Hepatocyte (in vitro differentiated cells): ENCODE results near the gene PALD1. TPM values are rescaled to one million over a fixed set of nuclear protein-coding genes. Genes with fewer than 3 reads are reported as not detected.
A peak's percentile ranks its signal among the peaks of the same experiment; 100 is the strongest.

ENCODE experiments used
- DNase-seq: peaks from one replicate; pipeline ENCODE4 v3.0.0-alpha.2; 2016; ENCODE audit warnings: low spot score
- H2AFZ ChIP-seq: fragments of 200-600 bp; sonication (generic); 2 replicates; pipeline ENCODE4 v1.6.0; 2016; ENCODE audit warnings: antibody characterized with exemption, mild to moderate bottlenecking
- H3K27ac ChIP-seq: fragments of 200-600 bp; sonication (generic); 2 replicates; pipeline ENCODE4 v1.5.1; 2016; ENCODE audit warnings: mild to moderate bottlenecking
- H3K27me3 ChIP-seq: fragments of 200-600 bp; sonication (generic); 2 replicates; pipeline ENCODE4 v1.6.1; 2016
- H3K36me3 ChIP-seq: fragments of 200-600 bp; sonication (generic); replicated peaks from 2 replicates; pipeline ENCODE4 v1.5.1; 2016; ENCODE audit warnings: low read depth; ENCODE audit not compliant: insufficient read depth
- H3K4me1 ChIP-seq: fragments of 200-600 bp; sonication (generic); 2 replicates; pipeline ENCODE4 v1.5.1; 2016; ENCODE audit warnings: mild to moderate bottlenecking, moderate library complexity; ENCODE audit not compliant: insufficient read depth
- H3K4me2 ChIP-seq: fragments of 200-600 bp; sonication (generic); 2 replicates; pipeline ENCODE4 v1.6.0; 2016
- H3K4me3 ChIP-seq: fragments of 200-600 bp; sonication (generic); 2 replicates; pipeline ENCODE4 v1.5.1; 2016; ENCODE audit warnings: mild to moderate bottlenecking
- H3K79me2 ChIP-seq: fragments of 200-600 bp; sonication (generic); 2 replicates; pipeline ENCODE4 v1.6.0; 2017; ENCODE audit warnings: mild to moderate bottlenecking
- H3K9me2 ChIP-seq: fragments of 200-600 bp; sonication (generic); replicated peaks from 2 replicates; pipeline ENCODE4 v1.6.0; 2017; ENCODE audit warnings: mild to moderate bottlenecking; ENCODE audit not compliant: insufficient read depth
- H3K9me3 ChIP-seq: fragments of 200-600 bp; sonication (generic); 2 replicates; pipeline ENCODE4 v1.5.1; 2016; ENCODE audit warnings: low read depth, mild to moderate bottlenecking
- H4K20me1 ChIP-seq: fragments of 200-600 bp; sonication (generic); 2 replicates; pipeline ENCODE4 v1.6.0; 2016; ENCODE audit warnings: mild to moderate bottlenecking; ENCODE audit not compliant: insufficient read depth, poor library complexity, severe bottlenecking
- CTCF ChIP-seq: fragments of 200-600 bp; sonication (generic); IDR thresholded peaks from 2 replicates; pipeline ENCODE4 v1.5.1; 2016; ENCODE audit warnings: antibody characterized with exemption, mild to moderate bottlenecking; ENCODE audit not compliant: poor library complexity
- EZH2 ChIP-seq: fragments of 200-600 bp; sonication (generic); IDR thresholded peaks from 2 replicates; pipeline ENCODE4 v1.6.1; 2016; ENCODE audit warnings: antibody characterized with exemption, mild to moderate bottlenecking, borderline replicate concordance
- EZH2phosphoT487 ChIP-seq: fragments of 200-600 bp; sonication (generic); IDR thresholded peaks from one replicate; pipeline ENCODE4 v1.6.1; 2018; ENCODE audit warnings: antibody characterized with exemption, mild to moderate bottlenecking, low read depth, moderate library complexity; ENCODE audit not compliant: unreplicated experiment, severe bottlenecking
- WGBS: methylation state at CpG from one replicate; pipeline ENCODE4 v1.1.6; 2016; ENCODE audit warnings: low lambda C conversion rate; ENCODE audit errors: missing lambda C conversion rate; 5-methylcytosine and 5-hydroxymethylcytosine counted together
- polyA plus RNA-seq: library from polyadenylated mRNA; unstranded; fragments of >200 nt; fragmentation: Nextera tagmentation; extraction: Ambion mirVana; gene quantifications from 2 replicates; pipeline ENCODE4 v1.2.1, GENCODE V29; 2016
- total RNA-seq: library from RNA; depleted of rRNA; stranded (reverse); fragments of >200 nt; gene quantifications from 2 replicates; pipeline ENCODE4 v1.2.3, GENCODE V29; 2014

PALD1 gene
- total and polyA plus RNA-seq, 2 experiments from 2014 or later = 1.3 to 2.2 TPM

GRCh38 chr10:70480239-70480861 lies 1.8 kb downstream of the PALD1 start:
- peak overlapping the region; percentile 95 for H3K4me2 ChIP-seq
- 83% methylated on average over 8 of the region's 9 CpGs for WGBS
- H3K4me3 ChIP-seq = no peak overlapping the region

DNA sequence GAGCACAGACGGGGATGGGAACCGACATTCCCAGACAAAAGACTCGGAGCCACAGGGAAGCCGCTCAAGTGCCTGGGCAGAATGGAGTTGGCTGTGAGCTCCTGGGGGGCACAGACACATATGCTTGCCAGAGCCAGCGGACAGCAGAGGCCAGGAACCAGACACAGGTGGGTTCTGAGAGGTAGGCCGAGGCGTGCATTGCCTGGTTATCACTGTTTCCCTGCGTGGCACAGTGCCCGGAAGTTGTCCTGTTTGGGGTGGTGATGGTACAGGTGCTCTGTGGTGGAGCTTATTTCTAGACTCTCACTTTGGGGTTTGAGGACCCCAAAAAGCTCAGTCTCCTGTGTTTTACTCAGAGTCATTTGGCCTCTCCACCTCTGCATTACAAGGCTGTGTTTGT lies 2.5 kb downstream of the PALD1 start:
- peaks cover 16% of the 10 kb centered on the region for H3K4me1 ChIP-seq
- no peak for DNase-seq
- H3K9me2 ChIP-seq = no peaks in the 10 kb centered on the region
- TF ChIP-seq EZH2 (no peak), EZH2phosphoT487 (no peak), CTCF (no peak)
- WGBS = 91% methylated on average over 9 of the region's 9 CpGs
- no peaks in the 10 kb centered on the region for H3K36me3 ChIP-seq
- no peaks in the 10 kb centered on the region for H3K9me3 ChIP-seq
- H3K27ac ChIP-seq = no peak overlapping the region
- H3K4me3 ChIP-seq = no peak overlapping the region
- peaks cover 31% of the 10 kb centered on the region for H3K27me3 ChIP-seq
- no peak overlapping the region for H3K4me2 ChIP-seq
- H4K20me1 ChIP-seq = no peaks in the 10 kb centered on the region
- H2AFZ ChIP-seq = no peak overlapping the region
- no peaks in the 10 kb centered on the region for H3K79me2 ChIP-seq

More at GRCh38 chr10:70480239-70480861, 1.8 kb downstream of the PALD1 start:
- Histone ChIP-seq H3K9me3 (no peaks in the 10 kb centered on the region), H3K79me2 (no peaks in the 10 kb centered on the region), H3K9me2 (no peaks in the 10 kb centered on the region), H3K4me1 (peaks cover 16% of the 10 kb centered on the region), H2AFZ (no peak overlapping the region), H3K36me3 (no peaks in the 10 kb centered on the region), H4K20me1 (no peaks in the 10 kb centered on the region), H3K27ac (no peak overlapping the region), H3K27me3 (peaks cover 39% of the 10 kb centered on the region)
- TF ChIP-seq EZH2 = no peak
- no peak for TF ChIP-seq CTCF
- no peak for TF ChIP-seq EZH2phosphoT487
- no peak for DNase-seq

- Histone ChIP-seq H3K27me3 (peaks cover 24% of the 10 kb centered on the region), H3K9me2 (no peaks in the 10 kb centered on the region), H3K9me3 (no peaks in the 10 kb centered on the region), H2AFZ (no peak overlapping the region), H3K4me1 (peaks cover 16% of the 10 kb centered on the region), H3K36me3 (no peaks in the 10 kb centered on the region), H3K79me2 (no peaks in the 10 kb centered on the region), H3K4me2 (no peak overlapping the region), H3K4me3 (no peak overlapping the region), H4K20me1 (no peaks in the 10 kb centered on the region), H3K27ac (no peak overlapping the region)
- TF ChIP-seq EZH2phosphoT487 (no peak), CTCF (no peak), EZH2 (no peak)
- no peak for DNase-seq
- WGBS = 71% methylated on average over 7 of the region's 7 CpGs
Observed at GRCh38 chr10:70481831-70482530, 3.4 kb downstream of the PALD1 start.
